ENCODE results near the gene ADAMTS2. TPM values are rescaled to one million over a fixed set of nuclear protein-coding genes. Genes with fewer than 3 reads are reported as not detected.

The ADAMTS2 gene
- total RNA-seq, 2 donors from 2014 or later: not detected

DNA sequence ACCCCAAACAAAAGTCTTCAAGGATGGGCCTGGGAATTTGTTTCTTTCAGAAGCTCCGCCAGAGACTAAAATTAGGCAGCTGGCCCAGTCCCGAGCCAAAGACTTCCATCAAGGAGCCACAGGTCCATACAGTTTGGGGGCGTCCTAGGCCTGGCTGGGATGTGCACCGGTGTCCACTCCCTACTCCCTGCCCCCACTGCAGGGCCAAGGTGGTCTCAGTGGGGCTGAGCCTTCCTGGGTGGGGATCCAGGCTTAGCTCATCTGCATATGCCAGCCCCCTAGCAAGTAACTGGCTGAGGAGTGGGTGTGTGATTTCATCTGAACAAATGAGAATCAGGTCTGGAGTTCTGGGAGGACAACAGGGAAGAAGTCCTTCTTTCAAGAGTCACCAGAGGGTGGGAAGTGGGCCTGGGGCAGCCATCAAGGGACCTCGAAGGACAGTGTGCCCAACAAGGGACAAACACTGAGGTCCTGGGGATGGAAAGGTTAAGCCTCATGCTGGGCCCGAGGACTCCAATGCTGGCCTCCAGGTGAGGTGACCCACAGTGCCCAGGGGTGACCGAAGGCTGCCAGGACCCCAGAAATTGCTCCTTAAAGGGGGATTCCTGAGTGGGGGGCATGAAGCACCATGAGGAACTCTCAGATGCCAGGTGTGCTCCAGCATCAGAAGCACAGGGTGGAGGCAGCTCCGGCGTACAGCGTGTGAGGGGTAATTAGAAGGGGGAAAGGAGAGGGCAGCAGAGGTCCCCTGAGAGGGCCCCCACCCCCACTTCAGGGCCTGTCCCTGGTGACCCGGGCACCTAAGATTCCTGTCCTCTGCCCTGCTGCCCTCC lies 193.8 kb downstream of the ADAMTS2 start:
- DNase-seq (ENCODE audit: low spot score in 2 of 2) (no peak), ATAC-seq (no peak)
- H3K27ac Mint-ChIP-seq: no peak overlapping the region
- H3K9me3 Mint-ChIP-seq: peaks cover 0 to 4% of the 10 kb centered on the region in 2 donors
- no peaks in the 10 kb centered on the region for H3K36me3 Mint-ChIP-seq

DNA sequence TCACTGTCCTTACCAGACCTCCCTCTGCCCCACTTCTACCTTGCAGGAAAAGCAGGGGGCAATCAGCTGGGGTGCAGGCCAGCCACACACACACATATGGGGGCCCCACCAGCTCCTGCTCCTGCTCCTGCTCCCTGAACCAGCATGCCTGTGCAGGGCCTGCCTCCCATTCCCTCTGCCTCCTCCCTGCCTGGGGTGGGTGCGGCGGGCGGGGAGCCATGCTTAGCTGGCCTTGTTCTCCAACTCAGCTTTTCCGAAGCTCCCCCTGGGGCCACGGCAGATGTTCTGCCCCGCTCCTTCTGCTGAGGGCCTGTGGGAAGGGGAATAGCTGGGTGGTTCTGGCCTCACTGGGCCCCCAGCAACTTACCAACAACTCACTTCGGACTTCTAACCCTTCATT lies 195.2 kb downstream of the ADAMTS2 start:
- no peak overlapping the region for H3K27ac Mint-ChIP-seq
- no peaks in the 10 kb centered on the region for H3K36me3 Mint-ChIP-seq
- H3K9me3 Mint-ChIP-seq: peaks cover 0 to 8% of the 10 kb centered on the region in 2 donors
- no peak for DNase-seq (ENCODE audit: low spot score in 2 of 2)
- no peak for ATAC-seq

DNA sequence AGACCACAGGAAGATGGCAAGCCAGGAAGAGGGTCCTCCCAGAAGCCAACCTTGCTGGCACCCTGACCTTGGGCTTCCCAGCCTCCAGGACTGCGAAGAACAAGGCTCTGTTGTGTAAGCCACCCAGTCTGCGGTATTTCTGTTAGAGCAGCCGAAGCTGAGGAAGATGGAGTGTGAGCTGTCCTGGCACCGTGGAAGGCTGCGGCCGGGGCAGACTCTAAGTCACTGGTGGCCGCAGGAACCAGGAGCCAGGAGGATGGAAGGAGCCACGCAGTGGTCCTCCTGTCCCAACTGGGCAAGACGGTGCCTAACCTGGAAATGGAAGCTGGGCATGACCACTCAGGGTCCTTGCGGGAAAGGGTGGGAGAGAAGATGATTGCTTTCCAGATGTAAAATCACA lies 196.0 kb downstream of the ADAMTS2 start:
- DNase-seq (ENCODE audit: low spot score in 2 of 2) (no peak), ATAC-seq (no peak)
- H3K27ac Mint-ChIP-seq: peak overlapping the region in 1 of 2 donors; percentile 29
- H3K9me3 Mint-ChIP-seq: peaks cover 0 to 8% of the 10 kb centered on the region in 2 donors
- no peaks in the 10 kb centered on the region for H3K36me3 Mint-ChIP-seq

DNA sequence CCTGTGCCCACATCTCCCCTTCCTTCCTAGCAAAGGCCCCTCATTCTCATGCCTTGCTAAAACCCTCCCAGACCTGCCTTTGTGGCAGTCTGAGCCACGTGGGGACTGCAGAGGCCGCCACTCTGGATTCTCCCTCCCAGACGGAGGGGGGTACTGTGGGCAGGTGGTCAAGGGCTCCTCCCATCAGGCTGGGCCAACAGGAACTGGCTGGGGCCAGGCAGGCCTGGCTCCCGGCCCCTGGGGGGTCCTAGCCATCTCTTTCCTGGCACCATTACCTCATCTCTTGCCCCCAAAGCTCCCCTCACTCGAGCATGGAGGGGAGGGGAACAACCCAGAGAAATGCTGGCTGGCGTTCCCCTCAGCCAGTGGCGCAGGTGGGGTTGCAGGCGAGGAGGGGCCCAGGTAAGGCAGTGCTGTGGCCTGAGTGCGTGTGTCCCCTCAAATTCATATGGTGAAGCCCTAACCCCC lies 196.5 kb downstream of the ADAMTS2 start:
- Mint-ChIP-seq H3K36me3 (no peaks in the 10 kb centered on the region), H3K9me3 (peaks cover 0 to 8% of the 10 kb centered on the region in 2 donors), H3K27ac (no peak overlapping the region)
- ATAC-seq: no peak
- no peak for DNase-seq (ENCODE audit: low spot score in 2 of 2)

DNA sequence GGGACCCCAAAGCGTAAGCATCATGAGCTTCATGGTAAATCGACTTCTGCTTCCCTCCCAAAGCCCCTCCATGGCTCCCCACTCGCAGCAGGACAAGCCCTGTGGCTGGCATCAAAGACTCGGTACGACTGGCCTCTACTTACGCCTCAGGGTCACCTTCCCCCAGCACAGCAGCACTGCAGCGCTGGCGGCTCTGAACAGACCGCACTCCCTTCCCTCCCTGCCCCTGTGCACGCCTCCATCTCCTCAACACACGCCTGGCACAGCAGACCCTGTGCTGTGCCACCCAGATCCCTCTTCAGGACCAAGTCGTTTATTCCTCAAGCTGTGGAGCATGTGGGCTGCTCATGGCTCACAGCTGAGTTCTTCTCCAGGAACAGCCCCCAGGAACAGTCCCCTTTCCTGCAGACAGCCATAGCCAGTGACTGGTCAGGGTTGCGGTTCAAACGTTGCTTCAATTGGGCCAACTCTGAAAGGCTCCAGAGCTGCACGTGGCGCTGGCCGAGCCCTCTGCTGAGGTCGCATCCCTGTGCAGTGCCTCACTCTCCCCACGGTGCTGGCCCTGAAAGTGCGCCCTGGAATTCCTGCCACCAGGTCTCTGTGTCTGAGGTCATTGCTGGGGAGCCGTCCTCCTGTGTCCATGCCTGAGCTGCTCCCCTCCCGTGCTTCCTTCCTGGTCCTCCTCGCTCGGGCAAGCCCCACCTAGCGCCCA lies 197.1 kb downstream of the ADAMTS2 start:
- Mint-ChIP-seq H3K27ac (no peak overlapping the region), H3K9me3 (peaks cover 0 to 8% of the 10 kb centered on the region in 2 donors), H3K36me3 (no peaks in the 10 kb centered on the region)
- DNase-seq (ENCODE audit: low spot score in 2 of 2) (no peak), ATAC-seq (no peak)

GRCh38 chr5:179146277-179146676 lies 199.0 kb downstream of the ADAMTS2 start:
- Mint-ChIP-seq H3K36me3 (no peaks in the 10 kb centered on the region), H3K9me3 (peaks cover 0 to 8% of the 10 kb centered on the region in 2 donors), H3K27ac (peak overlapping the region; percentile 41 to 68)
- ATAC-seq: peak; percentile 62 to 80
- peak in 1 of 2 donors; percentile 33 for DNase-seq (ENCODE audit: low spot score in 2 of 2)

DNA sequence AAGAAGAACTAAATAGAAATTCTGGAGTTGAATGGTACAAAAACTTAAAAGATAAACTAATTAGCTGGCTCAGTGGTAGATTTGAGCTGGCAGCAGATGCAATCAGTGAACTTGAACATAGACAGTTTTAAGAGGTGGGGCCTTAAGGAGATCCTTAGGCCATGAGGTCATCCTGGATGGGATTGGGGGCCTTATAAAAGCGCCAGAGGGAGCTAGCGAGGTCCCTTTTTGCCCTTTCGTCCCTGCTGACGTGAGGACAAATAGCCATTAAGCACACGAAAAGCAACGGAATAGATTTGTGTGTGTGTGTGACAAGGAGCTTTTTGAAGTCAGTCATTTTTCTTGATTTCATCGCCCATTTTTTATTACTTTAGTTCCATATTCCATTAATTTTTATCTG lies 201.8 kb downstream of the ADAMTS2 start:
- Mint-ChIP-seq H3K27ac (peak overlapping the region; percentile 85 to 96), H3K36me3 (no peaks in the 10 kb centered on the region), H3K9me3 (peaks cover 0 to 8% of the 10 kb centered on the region in 2 donors)
- ATAC-seq (peak; percentile 12 to 14), DNase-seq (ENCODE audit: low spot score in 2 of 2) (no peak)

DNA sequence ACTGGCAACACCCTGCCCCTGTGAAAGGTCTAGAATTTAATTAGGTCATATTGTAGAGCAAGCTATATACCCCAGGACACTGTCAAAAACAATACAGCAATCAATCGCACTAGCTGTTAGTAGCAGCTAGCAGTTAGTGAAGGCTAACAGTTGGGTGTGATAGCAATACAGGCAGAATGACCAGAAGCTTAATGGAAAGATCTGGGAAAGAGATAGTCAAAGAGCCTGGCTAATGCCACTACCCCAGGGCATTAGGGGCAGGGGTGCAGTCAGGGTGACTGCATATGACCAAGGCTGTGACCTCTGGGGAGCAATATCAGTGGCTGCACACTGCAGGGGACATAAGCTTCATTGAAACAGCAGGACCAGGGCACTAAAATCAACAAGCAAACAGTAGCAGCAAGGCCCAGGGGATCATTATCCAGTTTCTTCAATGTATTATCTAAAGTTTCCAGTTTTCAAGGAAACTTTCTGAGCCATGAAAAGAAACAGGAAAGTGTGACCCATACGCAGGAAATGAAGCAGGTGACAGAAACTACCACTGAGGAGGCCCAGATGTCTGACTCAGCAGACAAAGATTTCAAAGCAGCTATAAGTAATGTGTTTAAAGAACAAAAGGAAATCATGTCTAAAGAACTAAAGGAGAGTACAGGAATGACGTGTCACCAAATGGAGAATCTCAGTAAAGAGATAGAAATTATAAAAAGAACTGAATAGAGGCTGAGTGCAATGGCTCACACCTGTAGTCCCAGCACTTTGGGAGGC lies 202.6 kb downstream of the ADAMTS2 start:
- peak; percentile 86 to 94 for ATAC-seq
- H3K36me3 Mint-ChIP-seq: no peaks in the 10 kb centered on the region
- DNase-seq (ENCODE audit: low spot score in 2 of 2): peak in 1 of 2 donors; percentile 18

GRCh38 chr5:179141867-179142266 lies 203.4 kb downstream of the ADAMTS2 start:
- DNase-seq (ENCODE audit: low spot score in 2 of 2) (no peak), ATAC-seq (no peak)
- peak overlapping the region; percentile 66 to 85 for H3K27ac Mint-ChIP-seq
- no peaks in the 10 kb centered on the region for H3K36me3 Mint-ChIP-seq
- H3K9me3 Mint-ChIP-seq: peaks cover 0 to 4% of the 10 kb centered on the region in 2 donors

More for the DNA sequence above, 202.6 kb downstream of the ADAMTS2 start:
- H3K9me3 Mint-ChIP-seq: peaks cover 0 to 8% of the 10 kb centered on the region in 2 donors
- peak overlapping the region; percentile 85 to 96 for H3K27ac Mint-ChIP-seq

DNA sequence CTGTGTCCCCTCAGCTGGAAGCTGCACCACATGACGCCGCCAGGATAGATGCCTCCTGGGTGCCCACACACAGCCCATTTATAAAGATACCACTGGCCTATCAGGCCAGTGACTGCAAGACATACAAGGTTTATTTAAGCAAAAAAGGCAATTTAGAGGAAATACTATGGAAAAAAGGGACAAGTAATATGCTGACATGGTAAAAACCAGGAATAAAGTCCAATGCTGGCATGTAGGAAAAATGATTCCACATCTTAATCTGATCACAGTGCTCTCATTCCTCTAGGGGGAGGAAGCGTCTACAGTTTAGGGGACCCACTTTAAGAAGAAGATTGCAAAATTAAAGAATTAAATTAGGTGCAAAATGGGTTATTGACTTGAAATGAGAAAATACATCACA lies 205.0 kb downstream of the ADAMTS2 start:
- Mint-ChIP-seq H3K27ac (peak overlapping the region in 1 of 2 donors; percentile 41), H3K9me3 (peaks cover 0 to 1% of the 10 kb centered on the region in 2 donors), H3K36me3 (no peaks in the 10 kb centered on the region)
- DNase-seq (ENCODE audit: low spot score in 2 of 2): no peak
- no peak for ATAC-seq

GRCh38 chr5:179139936-179140235 lies 205.4 kb downstream of the ADAMTS2 start:
- DNase-seq (ENCODE audit: low spot score in 2 of 2) (no peak), ATAC-seq (no peak)
- H3K9me3 Mint-ChIP-seq: peaks cover 0 to 3% of the 10 kb centered on the region in 2 donors
- no peaks in the 10 kb centered on the region for H3K36me3 Mint-ChIP-seq
- H3K27ac Mint-ChIP-seq: no peak overlapping the region

- Mint-ChIP-seq H3K27ac (no peak overlapping the region), H3K36me3 (no peaks in the 10 kb centered on the region), H3K9me3 (peaks cover 0 to 3% of the 10 kb centered on the region in 2 donors)
- ATAC-seq (no peak), DNase-seq (ENCODE audit: low spot score in 2 of 2) (no peak)
Observed at GRCh38 chr5:179139111-179139935, 205.9 kb downstream of the ADAMTS2 start.

- Mint-ChIP-seq H3K9me3 (peaks cover 0 to 3% of the 10 kb centered on the region in 2 donors), H3K27ac (no peak overlapping the region), H3K36me3 (no peaks in the 10 kb centered on the region)
- no peak for ATAC-seq
- DNase-seq (ENCODE audit: low spot score in 2 of 2): no peak
Observed at GRCh38 chr5:179138568-179138925, 206.7 kb downstream of the ADAMTS2 start.

GRCh38 chr5:179137643-179138567 lies 207.4 kb downstream of the ADAMTS2 start:
- Mint-ChIP-seq H3K9me3 (peaks cover 0 to 3% of the 10 kb centered on the region in 2 donors), H3K36me3 (no peaks in the 10 kb centered on the region), H3K27ac (no peak overlapping the region)
- DNase-seq (ENCODE audit: low spot score in 2 of 2) (no peak), ATAC-seq (no peak)

DNA sequence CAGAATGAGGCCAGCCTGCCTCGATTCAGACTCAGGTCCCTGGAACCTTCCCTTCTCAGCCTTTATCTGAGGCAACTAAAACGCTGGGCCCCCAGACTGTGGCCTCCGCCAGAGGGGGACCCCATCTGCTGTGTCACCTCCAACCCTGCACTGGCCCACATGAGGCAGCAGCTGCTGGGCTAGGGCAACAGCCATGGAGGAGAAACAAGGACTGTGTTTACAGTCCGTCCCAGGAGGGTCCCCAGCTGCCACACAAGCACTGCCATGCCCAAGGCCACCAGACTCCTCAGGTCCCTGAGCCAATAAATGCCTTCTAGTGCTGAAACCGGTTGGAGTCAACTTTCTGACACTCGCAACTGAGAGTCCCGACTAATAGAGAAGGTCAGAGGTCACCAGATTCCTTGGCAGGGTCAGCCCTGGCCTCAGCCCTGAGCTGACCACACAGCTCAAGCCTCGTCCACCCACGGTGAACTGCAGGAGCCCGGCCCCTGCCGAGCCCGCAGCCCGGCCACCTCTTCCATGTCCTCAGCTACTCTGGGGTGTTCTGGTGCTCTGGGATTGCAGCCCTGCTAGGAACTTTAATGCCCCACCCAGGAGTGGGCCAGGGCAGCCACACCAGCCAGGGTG lies 208.1 kb downstream of the ADAMTS2 start:
- ATAC-seq (no peak), DNase-seq (ENCODE audit: low spot score in 2 of 2) (no peak)
- Mint-ChIP-seq H3K9me3 (peaks cover 0 to 3% of the 10 kb centered on the region in 2 donors), H3K36me3 (no peaks in the 10 kb centered on the region), H3K27ac (no peak overlapping the region)

Data from activated naive CD4-positive, alpha-beta T cell treated with anti-CD3 and anti-CD28 coated beads, Interleukin-2, amount 50 U/mL, for 72 hours (primary cell).